OCI-LY3 (cell line): Measurements from ENCODE around the gene CLIC5.

Source experiments
- H2AFZ ChIP-seq: fragments of 200-600, 300-600 bp; shearing (Covaris generic); 2 replicates; pipeline ENCODE4 v1.6.0; 2014; ENCODE audit warnings: antibody characterized with exemption, low read depth, low read length
- H3K27ac ChIP-seq: fragments of 200-600, 300-600 bp; sonication (generic); 2 replicates; pipeline ENCODE4 v1.5.1; 2014; ENCODE audit warnings: mild to moderate bottlenecking, low read length, moderate library complexity, mixed read lengths
- H3K27me3 ChIP-seq: fragments of 200-600, 300-600 bp; sonication (generic); 2 replicates; pipeline ENCODE4 v1.6.1; 2014; ENCODE audit warnings: low read depth, low read length, mixed read lengths
- H3K36me3 ChIP-seq: fragments of 200-600, 300-600 bp; sonication (generic); replicated peaks from 2 replicates; pipeline ENCODE3; 2014; ENCODE audit warnings: low read depth, low read length, mixed read lengths
- H3K4me1 ChIP-seq: fragments of 300-600, 200-600 bp; sonication (generic); 2 replicates; pipeline ENCODE4 v1.6.1; 2014; ENCODE audit warnings: low read length, mixed read lengths
- H3K4me2 ChIP-seq: fragments of 200-600, 300-600 bp; sonication (generic); 2 replicates; pipeline ENCODE4 v1.6.1; 2014; ENCODE audit warnings: low read length, mixed read lengths
- H3K4me3 ChIP-seq: fragments of 300-600, 200-600 bp; sonication (generic); 2 replicates; pipeline ENCODE4 v1.5.1; 2014; ENCODE audit warnings: antibody characterized with exemption, mild to moderate bottlenecking, low read length, moderate library complexity
- H3K79me2 ChIP-seq: fragments of 300-600, 200-600 bp; shearing (Covaris generic); 2 replicates; pipeline ENCODE4 v1.6.1; 2014; ENCODE audit warnings: mild to moderate bottlenecking, low read length, mixed read lengths
- H3K9ac ChIP-seq: fragments of 300-600, 200-600 bp; shearing (Covaris generic); 2 replicates; pipeline ENCODE4 v1.6.0; 2014; ENCODE audit warnings: mild to moderate bottlenecking, low read length, moderate library complexity
- H3K9me3 ChIP-seq: fragments of 200-600, 300-600 bp; shearing (Covaris generic); 2 replicates; pipeline ENCODE4 v1.6.1; 2014; ENCODE audit warnings: low read length, mixed read lengths; ENCODE audit not compliant: insufficient read depth
- H4K20me1 ChIP-seq: fragments of 200-600, 300-600 bp; sonication (generic); 2 replicates; pipeline ENCODE4 v1.6.1; 2016; ENCODE audit warnings: low read length, mixed read lengths; ENCODE audit not compliant: insufficient read depth
- CTCF ChIP-seq: fragments of 200-600, 300-600 bp; sonication (generic); IDR thresholded peaks from 2 replicates; pipeline ENCODE4 v1.5.1; 2014; ENCODE audit warnings: antibody characterized with exemption, low read length, low read depth
- EZH2phosphoT487 ChIP-seq: fragments of 200-600 bp; shearing (Covaris generic); IDR thresholded peaks from 2 replicates; pipeline ENCODE4 v1.6.1; 2018; ENCODE audit warnings: antibody characterized with exemption, mixed run types, low read depth

The CLIC5 gene

GRCh38 chr6:45974596-45974995 lies 41.1 kb downstream of the CLIC5 start:
- Histone ChIP-seq H3K79me2 (no peaks in the 10 kb centered on the region), H4K20me1 (no peaks in the 10 kb centered on the region), H3K9ac (no peak overlapping the region), H3K27me3 (no peaks in the 10 kb centered on the region), H3K4me1 (peaks cover 8% of the 10 kb centered on the region), H3K9me3 (no peaks in the 10 kb centered on the region), H3K27ac (no peak overlapping the region), H3K36me3 (no peaks in the 10 kb centered on the region), H2AFZ (no peak overlapping the region), H3K4me3 (no peak overlapping the region), H3K4me2 (no peak overlapping the region)
- TF ChIP-seq EZH2phosphoT487 (no peak), CTCF (no peak)

DNA sequence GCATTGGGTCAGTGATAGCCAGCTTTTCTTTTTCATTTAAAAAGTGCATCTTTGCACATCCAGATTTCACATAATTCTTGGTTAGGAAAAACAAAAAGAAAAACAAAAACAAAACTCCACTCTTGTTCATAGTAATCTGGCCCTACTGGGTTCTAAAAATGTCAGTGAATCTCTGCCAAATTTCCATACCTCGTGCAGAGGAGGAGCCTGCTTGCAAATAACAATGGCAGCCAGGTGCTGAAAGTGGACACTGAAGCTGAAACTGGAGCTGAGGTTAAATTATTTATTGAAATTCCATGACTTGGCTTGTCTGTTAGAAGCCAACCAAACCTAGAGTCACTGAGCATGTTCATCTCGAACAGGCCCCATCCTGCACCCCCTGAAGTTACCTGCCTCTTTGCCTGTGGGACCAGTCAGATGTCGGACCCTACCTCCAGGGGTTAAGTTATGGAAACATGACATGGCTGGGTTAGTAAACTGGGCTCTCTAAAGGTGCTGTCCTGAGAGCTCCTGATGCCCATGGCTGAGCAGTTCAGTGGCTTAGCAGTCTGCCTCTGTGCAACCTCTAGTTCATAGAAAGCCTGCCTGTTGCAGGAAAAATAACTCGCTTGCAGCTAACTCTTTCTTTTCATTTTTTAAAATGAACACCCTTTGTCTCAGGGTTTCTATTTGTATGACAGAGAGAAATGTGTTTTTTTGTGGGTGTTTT lies 42.7 kb downstream of the CLIC5 start:
- no peaks in the 10 kb centered on the region for H3K36me3 ChIP-seq
- H3K79me2 ChIP-seq, result no peaks in the 10 kb centered on the region
- H3K4me2 ChIP-seq, result no peak overlapping the region
- H3K4me1 ChIP-seq, result peaks cover 8% of the 10 kb centered on the region
- no peak overlapping the region for H3K4me3 ChIP-seq
- no peak for TF ChIP-seq EZH2phosphoT487
- TF ChIP-seq CTCF, result no peak
- H2AFZ ChIP-seq, result no peak overlapping the region
- H3K9ac ChIP-seq, result no peak overlapping the region
- H3K27me3 ChIP-seq, result no peaks in the 10 kb centered on the region
- H3K9me3 ChIP-seq, result no peaks in the 10 kb centered on the region
- no peaks in the 10 kb centered on the region for H4K20me1 ChIP-seq
- no peak overlapping the region for H3K27ac ChIP-seq

DNA sequence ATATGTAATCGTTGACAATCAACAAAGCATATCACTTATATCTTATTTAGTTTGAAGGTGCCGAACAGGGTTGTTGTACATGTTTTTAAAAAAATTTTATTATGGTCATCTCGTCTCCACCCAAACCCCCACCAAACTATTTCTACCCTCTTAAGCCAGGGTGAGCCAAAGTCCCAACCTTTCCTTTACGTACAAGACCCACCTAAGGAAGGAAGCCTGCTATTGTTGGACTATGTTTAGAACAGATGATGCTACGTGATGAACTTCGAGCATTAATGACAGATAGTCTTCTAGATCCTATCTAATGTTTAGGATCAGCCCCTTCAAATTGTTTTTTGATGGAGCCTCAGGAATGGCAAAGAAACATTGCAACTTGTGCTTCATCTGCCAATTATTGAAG lies 44.4 kb downstream of the CLIC5 start:
- H3K79me2 ChIP-seq, result no peaks in the 10 kb centered on the region
- TF ChIP-seq EZH2phosphoT487 (no peak), CTCF (no peak)
- H3K4me1 ChIP-seq, result peaks cover 8% of the 10 kb centered on the region
- no peaks in the 10 kb centered on the region for H3K27me3 ChIP-seq
- H2AFZ ChIP-seq, result no peak overlapping the region
- H3K4me2 ChIP-seq, result no peak overlapping the region
- no peak overlapping the region for H3K4me3 ChIP-seq
- H3K36me3 ChIP-seq, result no peaks in the 10 kb centered on the region
- no peak overlapping the region for H3K9ac ChIP-seq
- no peaks in the 10 kb centered on the region for H4K20me1 ChIP-seq
- no peak overlapping the region for H3K27ac ChIP-seq
- H3K9me3 ChIP-seq, result no peaks in the 10 kb centered on the region

- TF ChIP-seq EZH2phosphoT487 (no peak), CTCF (no peak)
- H3K36me3 ChIP-seq, result no peaks in the 10 kb centered on the region
- H3K27ac ChIP-seq, result no peak overlapping the region
- no peak overlapping the region for H3K9ac ChIP-seq
- H3K4me1 ChIP-seq, result peaks cover 8% of the 10 kb centered on the region
- no peak overlapping the region for H3K4me3 ChIP-seq
- H3K4me2 ChIP-seq, result no peak overlapping the region
- peaks cover 7% of the 10 kb centered on the region; the same call in 1 of the 2 replicates for H3K27me3 ChIP-seq
- no peaks in the 10 kb centered on the region for H3K79me2 ChIP-seq
- H2AFZ ChIP-seq, result no peak overlapping the region
- no peaks in the 10 kb centered on the region for H4K20me1 ChIP-seq
- no peaks in the 10 kb centered on the region for H3K9me3 ChIP-seq
These were observed 45.3 kb downstream of the CLIC5 start for GRCh38 chr6:45970326-45970725.
